Measurements from ENCODE around the gene WDR45. TPM values are rescaled to one million over a fixed set of nuclear protein-coding genes. Genes with fewer than 3 reads are reported as not detected.

Gene WDR45
- total RNA-seq, 3 donors from 2014 or later = 44.3 to 90.1 (median 52.6) TPM

- no peak for DNase-seq
- ATAC-seq = no peak
- no peak overlapping the region for H3K4me3 ChIP-seq
- H3K36me3 ChIP-seq (ENCODE audit: low read depth) = no peaks in the 10 kb centered on the region
- no peak for TF ChIP-seq CTCF (IDR thresholded peaks at IDR 0.05)
- no peaks in the 10 kb centered on the region for H3K4me1 ChIP-seq (ENCODE audit: low read depth)
- intact Hi-C loops (cut with DNase I, micrococcal nuclease) = no loop called here
- no peaks in the 10 kb centered on the region for H3K9me3 ChIP-seq
These were observed 10.6 kb downstream of the WDR45 start for GRCh38 chrX:49069038-49069437.

DNA sequence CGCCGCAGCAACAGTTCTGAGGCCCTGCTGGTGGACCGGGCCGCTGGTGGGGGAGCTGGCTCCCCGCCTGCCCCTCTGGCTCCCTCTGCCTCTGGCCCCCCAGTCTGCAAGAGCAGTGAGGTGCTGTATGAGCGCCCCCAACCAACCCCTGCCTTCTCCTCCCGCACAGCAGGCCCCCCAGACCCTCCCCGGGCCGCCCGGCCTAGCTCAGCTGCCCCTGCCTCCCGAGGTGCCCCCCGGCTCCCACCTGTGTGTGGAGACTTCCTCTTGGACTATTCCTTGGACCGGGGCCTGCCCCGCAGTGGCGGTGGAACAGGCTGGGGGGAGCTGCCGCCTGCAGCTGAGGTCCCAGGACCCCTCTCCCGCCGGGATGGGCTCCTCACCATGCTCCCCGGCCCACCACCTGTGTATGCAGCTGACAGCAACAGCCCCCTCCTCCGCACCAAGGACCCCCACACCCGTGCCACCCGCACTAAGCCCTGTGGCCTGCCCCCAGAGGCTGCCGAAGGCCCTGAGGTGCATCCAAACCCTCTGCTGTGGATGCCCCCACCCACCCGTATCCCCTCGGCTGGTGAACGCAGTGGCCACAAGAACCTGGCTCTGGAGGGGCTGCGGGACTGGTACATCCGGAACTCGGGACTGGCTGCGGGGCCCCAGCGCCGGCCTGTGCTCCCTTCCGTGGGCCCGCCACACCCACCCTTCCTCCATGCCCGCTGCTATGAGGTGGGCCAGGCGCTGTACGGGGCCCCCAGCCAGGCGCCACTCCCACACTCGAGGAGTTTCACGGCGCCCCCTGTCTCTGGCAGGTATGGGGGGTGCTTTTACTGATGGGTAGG, 12.2 kb downstream of the WDR45 start:
- intact Hi-C loops (cut with DNase I, micrococcal nuclease) = no loop called here
- H3K36me3 ChIP-seq (ENCODE audit: low read depth) = no peaks in the 10 kb centered on the region

DNA sequence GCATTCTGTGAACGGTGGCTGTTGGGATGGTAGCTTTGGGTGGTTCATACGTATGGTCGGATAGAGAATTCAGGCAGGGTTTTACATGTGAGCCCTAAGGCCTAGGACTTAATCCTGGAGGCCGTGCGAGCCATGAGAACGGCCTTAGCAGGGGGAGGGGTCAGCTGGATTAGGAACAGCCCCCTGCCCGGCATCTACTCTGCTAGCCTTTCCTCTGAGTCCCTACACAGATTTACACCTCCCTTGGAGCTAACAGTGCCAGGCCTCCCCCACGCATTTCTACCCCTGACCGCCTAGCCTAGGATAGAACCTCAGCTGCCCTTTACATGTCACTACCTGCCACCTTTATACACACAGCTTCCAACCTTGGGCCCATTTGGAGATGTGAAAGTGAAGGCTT, 13.0 kb downstream of the WDR45 start:
- intact Hi-C loops (cut with DNase I, micrococcal nuclease) = no loop called here
- no peaks in the 10 kb centered on the region for H3K4me1 ChIP-seq (ENCODE audit: low read depth)
- DNase-seq = no peak

More for the DNA sequence above, 12.2 kb downstream of the WDR45 start:
- no peak for TF ChIP-seq CTCF (IDR thresholded peaks at IDR 0.05)
- no peaks in the 10 kb centered on the region for H3K4me1 ChIP-seq (ENCODE audit: low read depth)
- ATAC-seq (no peak), DNase-seq (no peak)
- H3K4me3 ChIP-seq = no peak overlapping the region
- no peaks in the 10 kb centered on the region for H3K9me3 ChIP-seq

GRCh38 chrX:49066278-49066677, 13.4 kb downstream of the WDR45 start:
- Histone ChIP-seq H3K4me1 (ENCODE audit: low read depth) (no peaks in the 10 kb centered on the region), H3K36me3 (ENCODE audit: low read depth) (no peaks in the 10 kb centered on the region), H3K4me3 (no peak overlapping the region), H3K9me3 (no peaks in the 10 kb centered on the region)
- intact Hi-C loops (cut with DNase I, micrococcal nuclease) = no loop called here
- ATAC-seq (no peak), DNase-seq (no peak)
- no peak for TF ChIP-seq CTCF (IDR thresholded peaks at IDR 0.05)

More for the DNA sequence above, 13.0 kb downstream of the WDR45 start:
- ATAC-seq = no peak
- TF ChIP-seq CTCF (IDR thresholded peaks at IDR 0.05) = no peak
- Histone ChIP-seq H3K36me3 (ENCODE audit: low read depth) (no peaks in the 10 kb centered on the region), H3K9me3 (no peaks in the 10 kb centered on the region), H3K4me3 (no peak overlapping the region)

DNA sequence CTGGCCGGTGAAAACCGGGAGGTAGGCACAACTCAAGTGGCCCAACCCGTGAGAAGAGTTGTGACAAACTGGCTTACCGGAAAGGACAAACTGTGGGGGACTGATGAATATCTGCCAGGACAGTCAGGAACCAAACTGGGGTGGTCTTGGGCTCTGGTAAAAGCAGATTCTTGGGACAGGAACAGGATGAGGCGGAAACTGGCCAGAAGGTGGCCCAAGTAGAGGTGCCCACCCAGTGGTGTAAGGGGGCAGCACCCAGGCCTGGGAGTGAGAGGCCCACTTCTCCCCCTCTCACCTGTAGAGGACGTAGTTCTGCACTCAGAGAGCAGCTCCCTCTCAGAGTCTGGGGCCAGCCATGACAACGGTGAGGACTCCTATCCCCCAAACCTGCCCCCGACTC, 15.0 kb downstream of the WDR45 start:
- Histone ChIP-seq H3K9me3 (no peaks in the 10 kb centered on the region), H3K4me1 (ENCODE audit: low read depth) (no peaks in the 10 kb centered on the region), H3K36me3 (ENCODE audit: low read depth) (no peaks in the 10 kb centered on the region), H3K4me3 (no peak overlapping the region)
- DNase-seq (no peak), ATAC-seq (no peak)
- intact Hi-C loops (cut with DNase I, micrococcal nuclease) = no loop called here
- no peak for TF ChIP-seq CTCF (IDR thresholded peaks at IDR 0.05)
